HG02981 (cell line): ENCODE results near the gene NUDT9.
"Not testable (repeated sequence)": the region's sequence is repeated elsewhere in the genome, so short reads cannot be mapped to it uniquely, and the experiment has no call there.

Experiments
- ATAC-seq: cut with Tn5 transposase; IDR thresholded peaks from one replicate; pipeline ENCODE4 v1.9.1; 2021; ENCODE audit warnings: mild to moderate bottlenecking, moderate library complexity; ENCODE audit not compliant: unreplicated experiment

NUDT9 gene

GRCh38 chr4:87406902-87407301 is 15.5 kb upstream of the NUDT9 start:
- not testable (repeated sequence) for ATAC-seq

- no peak for ATAC-seq
These were observed 12.9 kb upstream of the NUDT9 start for GRCh38 chr4:87409420-87409939.

- no peak for ATAC-seq
These were observed 12.2 kb upstream of the NUDT9 start for GRCh38 chr4:87410157-87410556.

GRCh38 chr4:87410679-87411078 is 11.7 kb upstream of the NUDT9 start:
- no peak for ATAC-seq

- ATAC-seq = no peak
These were observed 7.6 kb upstream of the NUDT9 start for GRCh38 chr4:87414816-87415215.

GRCh38 chr4:87416965-87417364 is 5.4 kb upstream of the NUDT9 start:
- ATAC-seq = no peak

GRCh38 chr4:87418410-87418809 is 4.0 kb upstream of the NUDT9 start:
- not testable (repeated sequence) for ATAC-seq

GRCh38 chr4:87419578-87420249 is 2.7 kb upstream of the NUDT9 start:
- ATAC-seq = no peak

GRCh38 chr4:87420276-87420830 is 2.0 kb upstream of the NUDT9 start:
- ATAC-seq = no peak

- no peak for ATAC-seq
These were observed 1.1 kb downstream of the NUDT9 start for GRCh38 chr4:87423317-87424098.

GRCh38 chr4:87424099-87424543 is 1.7 kb downstream of the NUDT9 start:
- ATAC-seq = not testable (repeated sequence)

GRCh38 chr4:87425711-87426110 is 3.3 kb downstream of the NUDT9 start:
- ATAC-seq = no peak

GRCh38 chr4:87426865-87427517 is 4.6 kb downstream of the NUDT9 start:
- no peak for ATAC-seq

- ATAC-seq = no peak
These were observed 5.1 kb downstream of the NUDT9 start for GRCh38 chr4:87427518-87427868.

GRCh38 chr4:87428979-87429378 is 6.6 kb downstream of the NUDT9 start:
- ATAC-seq = no peak

GRCh38 chr4:87430038-87430437 is 7.7 kb downstream of the NUDT9 start:
- ATAC-seq = no peak

- ATAC-seq = no peak
These were observed 11.0 kb downstream of the NUDT9 start for GRCh38 chr4:87433342-87433741.

GRCh38 chr4:87442889-87443288 is 20.5 kb downstream of the NUDT9 start:
- no peak for ATAC-seq

GRCh38 chr4:87444741-87445140 is 22.4 kb downstream of the NUDT9 start:
- no peak for ATAC-seq

GRCh38 chr4:87445964-87446363 is 23.6 kb downstream of the NUDT9 start:
- no peak for ATAC-seq

- ATAC-seq = not testable (repeated sequence)
These were observed 24.0 kb downstream of the NUDT9 start for GRCh38 chr4:87446375-87446774.
